ENCODE data around the gene PPP1R18.
"Not testable (repeated sequence)": the region's sequence is repeated elsewhere in the genome, so short reads cannot be mapped to it uniquely, and the experiment has no call there.

PPP1R18 gene

DNA sequence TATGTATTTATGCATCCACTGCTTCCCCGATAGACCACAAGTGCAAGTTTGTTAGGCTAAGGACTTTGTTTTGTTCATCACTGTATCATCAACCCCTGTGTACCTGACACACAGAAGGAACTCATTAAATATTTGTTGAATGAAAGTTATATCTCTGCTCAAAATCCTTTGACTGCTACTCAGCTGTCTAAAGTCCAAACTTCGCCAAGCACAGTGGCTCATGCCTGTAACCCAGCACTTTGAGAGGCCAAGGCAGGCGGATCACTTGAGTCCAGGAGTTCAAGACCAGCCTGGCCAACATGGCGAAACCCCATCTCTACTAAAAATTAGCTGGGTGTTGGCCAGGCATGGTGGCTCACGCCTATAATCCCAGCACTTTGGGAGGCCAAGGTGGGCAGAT lies 28.5 kb downstream of the PPP1R18 start:
- not testable (repeated sequence) for DNase-seq

DNA sequence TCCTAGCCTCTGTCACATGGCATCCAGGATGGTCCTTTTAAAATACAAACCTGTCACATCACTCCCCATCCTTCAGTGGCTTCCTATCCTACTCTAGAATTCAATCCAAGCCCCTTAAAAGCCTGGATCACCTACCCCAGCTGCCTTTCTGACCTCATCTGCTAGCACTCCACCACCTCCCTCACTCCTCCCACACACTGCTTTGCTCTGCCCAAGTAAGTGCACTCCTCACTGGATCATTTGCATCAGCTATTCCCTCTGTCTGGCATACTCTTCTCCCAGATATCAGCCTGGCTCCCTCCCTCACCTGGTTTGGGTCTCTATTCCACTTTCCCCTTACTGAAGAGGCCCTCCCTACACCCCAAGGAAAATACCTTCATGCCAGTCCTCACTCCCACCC lies 29.0 kb downstream of the PPP1R18 start:
- DNase-seq = no peak

DNA sequence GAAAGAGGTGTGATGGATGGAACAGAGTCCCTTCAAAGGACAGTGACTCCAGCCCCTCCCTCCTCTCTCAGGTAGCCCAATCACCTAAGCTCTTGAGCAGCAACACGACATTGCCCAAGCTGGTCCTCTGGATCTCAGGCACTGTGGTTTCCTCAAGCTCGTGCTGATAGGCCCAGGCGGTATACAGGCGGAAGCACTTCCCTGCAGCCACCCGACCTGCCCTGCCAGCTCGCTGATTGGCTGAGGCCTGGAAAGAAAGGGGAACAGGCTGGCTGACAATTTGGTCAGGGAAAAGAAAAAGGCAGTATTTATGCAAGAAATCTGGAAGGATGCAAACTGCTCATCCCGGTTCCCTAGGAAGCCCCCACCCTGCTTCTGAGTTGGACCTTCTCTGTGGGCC lies 29.9 kb downstream of the PPP1R18 start:
- no peak for DNase-seq

DNA sequence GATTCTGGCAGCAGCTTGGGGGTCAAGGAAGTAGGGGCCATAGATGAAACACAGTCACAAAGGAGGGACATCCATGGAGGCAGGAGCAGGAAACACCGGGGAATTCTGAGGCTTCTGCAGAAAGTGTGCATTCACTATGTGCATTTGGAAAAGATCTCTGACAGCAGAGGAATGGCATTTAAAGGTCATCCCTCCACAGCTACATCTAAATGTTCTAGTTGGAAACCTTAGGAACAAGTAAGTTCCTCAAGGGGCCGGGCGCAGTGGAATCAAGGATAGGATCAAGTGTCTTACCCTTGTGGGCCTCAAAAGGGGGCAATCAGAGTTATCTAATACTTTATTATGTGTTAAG lies 30.7 kb downstream of the PPP1R18 start:
- DNase-seq = no peak

DNA sequence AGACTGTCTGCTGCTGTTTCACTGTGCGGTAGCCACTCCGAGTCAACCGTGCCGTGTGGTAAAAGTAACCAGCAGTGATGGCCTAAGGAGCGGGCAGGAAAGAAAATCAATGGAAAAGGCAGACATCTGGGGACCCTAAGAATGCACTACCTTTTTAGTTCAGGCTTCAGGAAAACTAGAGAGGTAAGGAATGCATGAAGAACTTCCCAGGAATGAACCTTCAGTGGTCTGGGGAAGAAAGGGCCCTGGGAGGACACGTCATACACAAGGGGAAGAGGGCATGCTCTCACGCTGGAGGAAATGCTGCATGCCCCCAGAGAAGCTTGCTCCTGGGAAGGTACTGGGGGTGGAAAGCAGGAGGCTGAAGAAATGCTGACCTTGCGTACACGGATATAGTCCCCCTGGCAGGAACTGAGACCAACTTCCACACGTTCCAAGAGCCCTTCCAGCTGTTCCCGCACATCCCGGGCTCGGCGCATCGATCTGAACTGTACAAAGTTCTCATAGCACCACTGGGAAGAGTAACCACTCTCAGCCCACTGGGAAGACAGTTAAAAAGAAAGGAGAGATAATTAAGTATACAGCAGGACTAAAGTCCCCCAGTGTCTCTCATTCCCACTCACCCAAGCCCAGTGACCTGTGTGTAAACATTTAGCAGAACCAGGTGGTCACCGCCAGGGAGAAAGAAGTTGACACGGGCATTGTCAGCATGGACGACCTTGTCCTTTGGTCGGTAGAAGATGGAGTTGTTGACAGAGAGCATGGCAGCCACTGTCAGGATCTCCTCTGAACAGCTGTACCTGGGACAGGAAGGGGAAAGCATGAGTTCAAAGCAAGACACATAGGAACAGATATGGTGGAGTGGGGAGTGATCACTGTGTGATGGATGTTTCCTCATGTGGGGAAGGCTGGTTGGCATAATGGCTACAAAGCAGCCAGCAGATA lies 31.4 kb downstream of the PPP1R18 start:
- DNase-seq = no peak

DNA sequence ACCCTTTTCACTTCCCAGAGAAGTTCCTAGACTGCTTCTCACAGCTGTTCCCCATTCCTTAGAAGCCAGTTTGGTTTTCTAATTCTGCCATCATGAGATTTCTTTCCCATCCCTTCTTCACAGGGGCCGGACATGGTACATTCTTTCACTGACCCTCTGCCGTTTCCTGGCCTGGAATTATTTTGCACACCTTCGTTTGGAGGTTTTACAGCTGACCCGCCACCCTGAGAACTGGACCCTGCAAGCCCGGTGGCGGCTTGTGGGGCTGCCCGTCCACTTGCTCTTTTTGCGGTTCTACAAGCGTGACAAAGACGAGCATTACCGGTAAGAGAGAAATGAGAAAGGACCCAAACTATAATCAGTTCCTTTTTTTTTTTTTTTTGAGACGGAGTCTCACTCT lies 35.3 kb downstream of the PPP1R18 start:
- no peak for DNase-seq

DNA sequence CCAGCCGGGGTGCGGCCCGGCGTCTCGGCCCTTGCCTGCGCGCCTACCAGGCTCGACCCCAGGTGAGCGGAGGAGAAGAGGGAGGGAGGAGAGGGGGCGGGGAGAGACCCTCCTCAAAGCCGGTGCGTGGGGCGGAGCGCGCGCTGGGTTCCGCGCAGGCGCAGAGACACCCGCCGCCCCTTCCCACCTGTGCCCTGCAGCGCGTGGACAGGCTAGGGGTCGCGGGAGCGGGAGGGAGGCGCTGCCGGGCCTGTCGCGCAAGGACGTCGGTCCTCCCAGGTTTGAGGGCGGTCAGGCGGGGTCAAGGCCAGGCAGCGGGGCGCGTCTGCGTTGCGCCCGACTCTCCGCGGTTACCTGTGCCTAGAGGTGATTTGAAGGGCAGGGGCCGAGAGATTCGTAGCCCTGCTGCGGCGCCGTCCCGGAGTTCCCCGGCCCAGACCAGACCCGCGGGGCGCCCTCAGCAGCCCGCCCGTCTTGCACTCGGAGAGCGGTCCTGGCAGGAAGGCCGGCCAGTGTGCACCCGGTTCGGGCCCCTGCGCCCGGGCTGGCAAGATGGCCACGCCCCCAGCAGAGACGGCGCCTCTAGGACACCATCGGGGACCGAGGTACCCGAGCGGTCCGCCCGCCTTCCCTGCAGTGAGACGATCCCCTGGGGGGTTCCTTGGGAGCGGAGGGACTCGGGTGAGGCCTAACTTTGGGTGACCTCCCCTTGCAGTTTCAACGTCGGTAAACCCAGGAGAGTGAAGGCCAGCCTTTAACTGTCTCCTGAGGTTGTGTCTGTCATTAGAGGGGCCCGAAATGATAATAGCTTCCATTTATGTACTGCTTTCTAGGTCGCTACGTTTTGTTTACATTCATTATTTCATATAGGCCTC lies 39.0 kb downstream of the PPP1R18 start:
- peak; percentile 90 for DNase-seq

DNA sequence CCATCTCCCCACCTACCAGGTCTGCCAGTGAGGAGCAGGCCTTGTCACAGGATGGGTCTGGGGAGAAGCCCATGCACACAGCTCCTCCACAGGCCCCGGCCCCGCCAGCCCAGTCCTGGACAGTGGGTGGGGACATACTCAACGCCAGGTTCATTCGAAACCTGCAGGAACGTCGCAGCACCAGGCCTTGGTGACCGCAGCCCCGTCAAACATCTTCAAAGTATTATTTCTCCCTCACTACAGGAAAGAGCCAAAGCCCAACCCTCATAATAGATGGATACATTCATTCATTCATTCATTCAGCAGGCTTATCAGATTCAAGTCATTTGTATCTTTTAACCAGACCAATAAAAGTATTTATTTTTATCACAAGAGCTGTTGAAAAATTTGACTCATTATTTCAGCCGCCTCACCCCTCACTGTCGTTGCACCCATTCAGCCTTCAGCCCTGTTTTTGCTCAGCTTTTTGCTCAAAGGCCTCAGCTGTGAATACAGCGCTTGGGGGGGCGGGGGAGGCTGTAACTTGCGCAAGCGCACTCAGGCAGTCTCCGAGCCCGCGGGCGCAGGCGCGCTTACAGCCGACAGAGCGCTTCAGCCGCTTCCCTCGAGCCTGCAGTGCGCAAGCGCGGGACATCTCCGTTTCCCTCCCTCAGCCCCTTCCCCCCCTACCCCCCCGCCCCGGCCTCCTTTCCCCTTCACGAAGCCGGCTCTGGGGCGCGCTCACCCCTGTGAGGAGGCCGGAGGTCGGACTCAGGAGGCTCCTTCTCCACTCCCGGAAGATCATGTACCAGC lies 39.8 kb downstream of the PPP1R18 start, which contains the start of gene C6orf136:
C6orf136 (plus strand) TSS at position 684 of the 792 bp plus-strand sequence; CDS start at position 783, 99 bp downstream.
- DNase-seq = peak; percentile 97

DNA sequence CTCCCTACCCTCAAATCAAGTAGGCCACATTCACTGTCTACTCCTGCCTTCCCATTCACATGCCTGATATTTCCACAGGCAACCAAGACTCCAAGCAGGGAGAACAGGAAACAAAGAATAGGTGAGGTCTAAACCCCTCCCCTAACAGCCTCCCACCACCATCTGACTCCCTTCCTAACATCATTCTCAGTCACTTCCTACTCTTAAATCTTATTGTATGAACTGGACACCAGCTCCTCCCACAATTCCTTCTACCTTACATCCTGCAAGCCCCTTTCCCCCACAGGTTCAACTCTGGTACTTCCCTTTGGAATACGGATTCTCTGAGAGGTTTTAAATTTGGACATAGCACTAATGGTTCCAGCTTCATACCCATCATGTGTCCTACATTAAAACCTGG lies 40.5 kb downstream of the PPP1R18 start:
- DNase-seq = peak; percentile 35

DNA sequence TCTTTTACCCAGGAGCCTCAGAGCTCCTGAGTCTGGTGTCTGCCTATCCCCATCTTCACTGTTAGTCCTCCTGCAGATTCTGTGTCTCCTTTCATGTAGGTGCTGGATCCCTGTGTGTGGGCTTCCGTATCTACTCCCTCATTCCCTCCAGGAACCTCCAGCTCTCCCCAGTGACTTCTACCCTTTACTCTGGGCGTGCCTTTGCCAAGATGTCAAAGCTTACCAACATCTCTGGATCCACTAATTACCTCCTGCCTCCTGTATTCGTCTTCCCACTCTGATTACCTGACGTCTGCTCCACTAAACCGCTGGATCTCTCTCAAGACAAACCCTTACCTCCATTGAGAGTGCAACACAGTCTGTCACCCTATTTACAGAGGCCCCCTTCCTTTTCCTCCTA lies 41.7 kb downstream of the PPP1R18 start:
- DNase-seq = no peak

DNA sequence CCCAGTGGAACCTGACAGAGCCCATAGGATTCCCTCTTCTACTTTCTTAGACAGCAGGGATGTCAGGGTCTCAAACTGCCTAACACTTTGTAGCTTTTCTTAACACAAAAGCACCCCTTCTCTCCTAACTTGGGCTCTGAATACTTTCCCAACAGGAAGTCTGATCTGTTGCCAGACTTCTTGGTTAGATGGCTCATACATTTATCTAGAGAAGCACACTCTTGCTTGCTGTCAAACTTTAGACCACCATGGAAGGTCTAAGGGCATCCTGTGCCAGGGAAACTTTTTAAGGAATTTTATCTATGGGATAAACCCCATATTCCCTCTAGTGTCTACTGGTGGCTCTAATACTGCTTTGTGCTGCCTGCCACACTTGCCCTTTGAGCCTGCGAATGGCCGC lies 42.8 kb downstream of the PPP1R18 start:
- DNase-seq = no peak

DNA sequence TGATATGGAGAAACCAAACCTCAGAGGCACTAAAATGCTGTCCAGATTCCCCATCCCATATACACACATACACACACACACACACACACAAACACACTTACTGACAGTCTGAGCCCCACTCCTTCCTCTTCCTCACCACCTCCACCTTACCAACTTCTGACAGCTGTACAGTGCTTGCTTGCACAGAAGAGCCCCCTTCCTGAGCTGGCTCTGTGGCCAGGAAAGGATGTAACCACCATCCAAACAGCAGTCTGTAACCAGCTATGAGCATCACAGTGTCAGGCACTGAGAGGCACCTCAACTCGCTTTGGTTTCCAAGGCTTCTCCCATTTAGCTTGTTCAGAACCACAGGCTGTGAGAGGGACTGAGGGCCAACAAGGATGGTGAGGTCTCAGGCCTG lies 45.4 kb downstream of the PPP1R18 start:
- no peak for DNase-seq

DNA sequence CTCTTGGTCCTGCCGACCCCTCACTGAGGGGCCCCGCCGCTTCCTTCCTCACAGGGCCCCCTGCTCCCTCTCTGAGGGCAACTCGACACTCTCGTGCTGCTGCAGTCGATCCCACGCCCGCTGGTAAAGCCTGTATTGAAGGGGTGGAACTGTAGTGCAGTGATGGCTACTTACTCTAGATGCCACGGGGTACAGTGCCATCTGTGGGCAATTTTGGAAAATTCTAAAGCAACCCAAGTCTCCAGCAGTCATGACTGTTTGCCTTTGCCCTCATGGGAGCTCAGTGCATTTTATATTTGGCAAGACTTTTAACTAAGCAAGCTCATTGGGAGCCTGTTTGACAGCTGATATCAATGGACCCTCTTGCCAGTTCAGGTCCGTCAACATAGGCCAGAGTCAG lies 46.0 kb downstream of the PPP1R18 start:
- DNase-seq = no peak

DNA sequence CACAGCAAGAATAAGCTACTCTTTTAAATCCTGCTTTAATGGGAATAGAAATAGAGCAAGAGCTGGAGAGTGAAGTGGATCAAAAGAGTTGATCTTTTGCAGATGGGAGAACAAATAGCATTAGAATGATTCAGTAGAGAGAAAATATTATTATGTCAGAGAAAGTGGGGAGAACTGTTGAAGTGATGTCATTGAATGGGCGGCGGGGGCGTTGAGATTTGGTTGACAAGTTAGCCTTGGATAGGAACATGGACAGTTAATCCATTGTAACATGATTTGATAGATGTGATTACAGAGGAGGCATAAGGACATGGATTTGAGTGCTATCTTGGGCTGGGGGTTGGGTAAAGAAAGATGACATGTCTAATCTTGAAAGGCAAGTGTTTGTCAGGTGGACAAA lies 50.6 kb downstream of the PPP1R18 start:
- DNase-seq = no peak

DNA sequence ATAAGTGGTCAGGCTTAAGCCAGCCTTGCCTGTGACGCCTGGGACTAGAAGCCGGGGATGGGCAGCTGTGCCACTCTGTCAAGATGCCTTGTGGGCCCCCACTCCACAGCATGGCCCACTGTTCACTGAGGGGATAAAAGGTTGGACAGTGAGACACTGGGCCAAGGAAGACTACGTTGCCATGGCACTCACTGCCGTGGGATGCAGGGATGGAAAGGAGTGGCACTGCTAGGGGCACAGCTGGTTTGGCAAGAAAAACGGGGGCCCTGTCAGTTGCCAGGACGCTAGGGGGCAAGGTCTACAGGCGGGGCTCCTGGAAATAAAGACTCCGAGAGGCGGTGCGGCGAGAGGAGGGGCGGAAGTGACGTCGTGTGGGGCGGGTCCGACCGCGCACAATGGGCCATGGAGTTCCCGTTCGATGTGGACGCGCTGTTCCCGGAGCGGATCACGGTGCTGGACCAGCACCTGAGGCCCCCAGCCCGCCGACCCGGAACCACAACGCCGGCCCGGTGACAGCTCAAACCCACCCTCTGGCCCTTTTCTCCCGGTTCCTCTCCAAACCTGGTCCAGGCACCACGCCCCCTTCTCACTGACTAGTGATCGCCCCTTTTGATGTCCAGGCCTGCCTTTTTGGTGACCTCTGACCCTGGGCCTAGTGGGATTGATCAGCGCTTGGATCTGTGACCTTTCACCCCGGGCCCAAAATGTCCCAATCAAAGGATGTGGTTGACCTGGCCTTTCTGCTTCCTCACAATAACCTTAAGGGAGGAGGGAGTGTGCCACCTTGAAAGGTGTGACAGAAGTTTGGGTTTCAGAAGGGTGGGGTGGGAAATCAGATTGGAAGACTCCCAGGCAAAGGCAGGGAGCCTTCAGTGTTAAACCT lies 59.7 kb downstream of the PPP1R18 start, which contains the start of gene ATAT1:
ATAT1 (plus strand) TSS at position 391 of the 883 bp plus-strand sequence.
- peak; percentile 90 for DNase-seq

Measured in DMS53 (cell line).